Gastrocnemius medialis (tissue), 4 donors: ENCODE data around the gene ANO6. TPM values are rescaled to one million over a fixed set of nuclear protein-coding genes. Genes with fewer than 3 reads are reported as not detected.
A peak's percentile ranks its signal among the peaks of the same experiment; 100 is the strongest.

Experiments
- ATAC-seq, 2 donors: fragments of 150-250 bp; one replicate each; pipeline ENCODE4 v1.9.1; 2016
- DNase-seq, 2 donors: peaks; one replicate each; pipeline ENCODE4 v3.0.0-alpha.2; 2019
- H3K27ac ChIP-seq, 4 donors: fragments of 200-600 bp; sonication (generic); 1 replicate in 1 of 4; 2 replicates in 3 of 4; pipeline ENCODE4 v1.5.1; 2016 to 2018; ENCODE audit warnings: mild to moderate bottlenecking in 2 of 4, moderate library complexity in 1 of 4
- H3K27me3 ChIP-seq, 3 donors: fragments of 200-600 bp; sonication (generic) in 2 of 3; 1 replicate in 1 of 3; 2 replicates in 2 of 3; pipeline versions ENCODE4 v1.5.1 to v1.6.0; 2016 to 2019; ENCODE audit warnings: mild to moderate bottlenecking in 1 of 3, moderate library complexity in 1 of 3
- H3K36me3 ChIP-seq, 2 donors: fragments of 200-600 bp; sonication (generic) in 1 of 2; one replicate each; pipeline ENCODE4 v1.5.1; 2017 to 2018
- H3K4me1 ChIP-seq, 2 donors: fragments of 200-600 bp; sonication (generic) in 1 of 2; one replicate each; pipeline ENCODE4 v1.5.1; 2016 to 2017; ENCODE audit warnings: mild to moderate bottlenecking in 2 of 2
- H3K4me3 ChIP-seq, 4 donors: fragments of 200-600 bp; sonication (generic) in 3 of 4; 1 replicate in 1 of 4; 2 replicates in 3 of 4; pipeline ENCODE4 v1.5.1; 2016 to 2019; ENCODE audit warnings: mild to moderate bottlenecking in 2 of 4
- H3K9me3 ChIP-seq, 3 donors: fragments of 200-600 bp; sonication (generic) in 2 of 3; 1 replicate in 1 of 3; 2 replicates in 2 of 3; pipeline ENCODE4 v1.5.1; 2016 to 2019
- CTCF ChIP-seq, 5 experiments: fragments of 450-650 bp in 3 of 5; fragments of 200-600 bp in 2 of 5; sonication (generic) in 2 of 5; IDR thresholded peaks in 4 of 5; conservative IDR thresholded peaks in 1 of 5; 1 replicate in 4 of 5; 2 replicates in 1 of 5; pipeline ENCODE4 v1.5.1; 2016 to 2019; ENCODE audit warnings: antibody characterized with exemption in 5 of 5, mild to moderate bottlenecking in 3 of 5, moderate library complexity in 3 of 5
- POLR2A ChIP-seq, 2 donors: fragments of 450-650 bp; IDR thresholded peaks; one replicate each; pipeline ENCODE4 v1.6.1; 2017; ENCODE audit warnings: antibody characterized with exemption in 2 of 2, mild to moderate bottlenecking in 2 of 2, moderate library complexity in 2 of 2
- in situ Hi-C, 4 donors: fragments of 200-750 bp; cut with MboI; loops; one replicate each; pipeline versions ENCODE4 v1.15.0 to v1.8.0; 2017; ENCODE audit warnings: low sequenced_read_pairs in 4 of 4
- intact Hi-C: fragments of 100-400 bp; cut with DNase I; formaldehyde crosslinking; loops from one replicate; pipeline ENCODE4 v1.15.1; 2023; ENCODE audit warnings: low total_unique reads
- total RNA-seq, 4 donors: library from RNA; depleted of rRNA; stranded (reverse); fragments of >200 nt; gene quantifications; one replicate each; pipeline versions ENCODE4 v1.1.0 to v1.2.3, GENCODE V29; 2016

Gene ANO6
- total RNA-seq, 4 donors from 2014 or later, result 75.4 to 100 (median 91.8) TPM

- TF ChIP-seq POLR2A (IDR thresholded peaks at IDR 0.05) (no peak), CTCF (IDR thresholded peaks at IDR 0.05 in 4 of 5, conservative IDR thresholded peaks at IDR 0.05 in 1 of 5) (no peak)
- peaks cover 0 to 27% of the 10 kb centered on the region in 2 donors for H3K36me3 ChIP-seq
- peak overlapping the region in 3 of 4 donors; percentile 2 to 56 (median 49) for H3K27ac ChIP-seq
- H3K4me3 ChIP-seq, result no peak overlapping the region
- intact Hi-C loops, result no loop called here
- ATAC-seq (peak; percentile 59 to 89), DNase-seq (peak; percentile 16 to 62)
- H3K4me1 ChIP-seq, result peaks cover 63 to 71% of the 10 kb centered on the region in 2 donors
- H3K27me3 ChIP-seq, result no peaks in the 10 kb centered on the region
- in situ Hi-C loops, result no loop called here
- no peaks in the 10 kb centered on the region for H3K9me3 ChIP-seq
These were observed 113.3 kb downstream of the ANO6 start for GRCh38 chr12:45329238-45329637.

- TF ChIP-seq CTCF (IDR thresholded peaks at IDR 0.05 in 4 of 5, conservative IDR thresholded peaks at IDR 0.05 in 1 of 5) (no peak), POLR2A (IDR thresholded peaks at IDR 0.05) (no peak)
- no peaks in the 10 kb centered on the region for H3K9me3 ChIP-seq
- intact Hi-C loops (no loop called here), in situ Hi-C loops (no loop called here)
- no peak for ATAC-seq
- no peak overlapping the region for H3K27ac ChIP-seq
- peaks cover 0 to 27% of the 10 kb centered on the region in 2 donors for H3K36me3 ChIP-seq
- H3K4me3 ChIP-seq, result no peak overlapping the region
- H3K27me3 ChIP-seq, result no peaks in the 10 kb centered on the region
- H3K4me1 ChIP-seq, result peaks cover 58 to 66% of the 10 kb centered on the region in 2 donors
- DNase-seq, result no peak
These were observed 113.8 kb downstream of the ANO6 start for GRCh38 chr12:45329702-45330101.

- intact Hi-C loops (no loop called here), in situ Hi-C loops (no loop called here)
- Histone ChIP-seq H3K4me3 (no peak overlapping the region), H3K27me3 (no peaks in the 10 kb centered on the region), H3K27ac (no peak overlapping the region), H3K9me3 (no peaks in the 10 kb centered on the region), H3K4me1 (peaks cover 40 to 48% of the 10 kb centered on the region in 2 donors), H3K36me3 (peaks cover 0 to 27% of the 10 kb centered on the region in 2 donors)
- TF ChIP-seq POLR2A (IDR thresholded peaks at IDR 0.05) (no peak), CTCF (IDR thresholded peaks at IDR 0.05 in 4 of 5, conservative IDR thresholded peaks at IDR 0.05 in 1 of 5) (no peak)
- ATAC-seq (no peak), DNase-seq (no peak)
These were observed 115.7 kb downstream of the ANO6 start for GRCh38 chr12:45331552-45331951.

GRCh38 chr12:45334396-45334795, 118.5 kb downstream of the ANO6 start:
- in situ Hi-C loops, result no loop called here
- intact Hi-C loops, result no loop called here
- no peak for DNase-seq

More at GRCh38 chr12:45334396-45334795, 118.5 kb downstream of the ANO6 start:
- Histone ChIP-seq H3K4me3 (no peak overlapping the region), H3K36me3 (peaks cover 0 to 27% of the 10 kb centered on the region in 2 donors), H3K9me3 (no peaks in the 10 kb centered on the region), H3K27me3 (no peaks in the 10 kb centered on the region), H3K4me1 (peaks cover 37 to 46% of the 10 kb centered on the region in 2 donors), H3K27ac (peak overlapping the region in 1 of 4 donors; percentile 2)
- no peak for TF ChIP-seq CTCF (IDR thresholded peaks at IDR 0.05 in 4 of 5, conservative IDR thresholded peaks at IDR 0.05 in 1 of 5)
- TF ChIP-seq POLR2A (IDR thresholded peaks at IDR 0.05), result no peak
- ATAC-seq, result no peak
